GM23338 (cell line): ENCODE measurements around the gene SV2A.

Experiments
- EZH2 ChIP-seq: fragments of 200-600 bp; sonication (generic); IDR thresholded peaks from one replicate; pipeline ENCODE4 v1.8.0; 2017; ENCODE audit warnings: antibody characterized with exemption, mild to moderate bottlenecking, low read depth; ENCODE audit not compliant: unreplicated experiment
- EZH2phosphoT487 ChIP-seq: fragments of 200-600 bp; sonication (generic); IDR thresholded peaks from one replicate; pipeline ENCODE4 v1.8.1; 2018; ENCODE audit warnings: antibody characterized with exemption; ENCODE audit not compliant: unreplicated experiment
- NANOG ChIP-seq: IDR thresholded peaks from 2 replicates; pipeline ENCODE4 v1.6.1; 2016; ENCODE audit warnings: antibody characterized with exemption, borderline replicate concordance
- POLR2AphosphoS5 ChIP-seq: IDR thresholded peaks from 2 replicates; pipeline ENCODE4 v1.6.1; 2016; ENCODE audit warnings: antibody characterized with exemption, low read depth
- ZNF114 ChIP-seq: fragments of 250-450 bp; sonication (Bioruptor Pico); IDR thresholded peaks from 2 replicates; pipeline ENCODE4 v1.5.0; 2020; ENCODE audit warnings: mild to moderate bottlenecking, moderate library complexity
- TF ChIP-seq, protein P1 (sequence below), 2 experiments: fragments of 200-600 bp in 1 of 2; sonication (generic) in 1 of 2; conservative IDR thresholded peaks; 2 replicates each; pipeline versions ENCODE4 v1.5.1 to v1.6.1; 2016 to 2017; ENCODE audit warnings: antibody characterized with exemption in 2 of 2, low read depth in 2 of 2, mild to moderate bottlenecking in 2 of 2, moderate library complexity in 1 of 2
- TF ChIP-seq, protein P2 (sequence below): IDR thresholded peaks from one replicate; pipeline ENCODE4 v1.6.1; 2018; ENCODE audit warnings: antibody characterized with exemption; ENCODE audit not compliant: unreplicated experiment

DNA sequence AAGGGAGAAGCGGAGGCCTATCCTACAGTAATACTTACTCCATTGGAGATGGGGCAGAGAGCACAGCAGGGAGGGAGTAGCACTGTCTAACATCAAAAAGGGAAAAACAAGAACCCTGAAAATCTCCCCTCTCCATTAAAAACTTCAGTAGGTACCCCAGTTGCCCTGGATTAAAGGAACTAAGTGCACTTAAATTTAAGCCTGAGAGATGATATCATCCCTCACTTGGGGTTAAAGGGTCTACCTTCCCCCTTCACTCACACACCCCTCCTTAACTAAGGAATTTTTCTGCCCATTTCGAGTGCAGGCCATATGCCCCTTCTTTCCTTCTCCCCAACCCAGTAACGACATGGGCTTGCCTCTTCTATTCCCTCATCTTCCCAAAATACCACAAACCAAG, 22.8 kb upstream of the SV2A start:
- TF ChIP-seq EZH2, result no peak
- TF ChIP-seq EZH2phosphoT487, result no peak
- TF ChIP-seq, protein P1, sequence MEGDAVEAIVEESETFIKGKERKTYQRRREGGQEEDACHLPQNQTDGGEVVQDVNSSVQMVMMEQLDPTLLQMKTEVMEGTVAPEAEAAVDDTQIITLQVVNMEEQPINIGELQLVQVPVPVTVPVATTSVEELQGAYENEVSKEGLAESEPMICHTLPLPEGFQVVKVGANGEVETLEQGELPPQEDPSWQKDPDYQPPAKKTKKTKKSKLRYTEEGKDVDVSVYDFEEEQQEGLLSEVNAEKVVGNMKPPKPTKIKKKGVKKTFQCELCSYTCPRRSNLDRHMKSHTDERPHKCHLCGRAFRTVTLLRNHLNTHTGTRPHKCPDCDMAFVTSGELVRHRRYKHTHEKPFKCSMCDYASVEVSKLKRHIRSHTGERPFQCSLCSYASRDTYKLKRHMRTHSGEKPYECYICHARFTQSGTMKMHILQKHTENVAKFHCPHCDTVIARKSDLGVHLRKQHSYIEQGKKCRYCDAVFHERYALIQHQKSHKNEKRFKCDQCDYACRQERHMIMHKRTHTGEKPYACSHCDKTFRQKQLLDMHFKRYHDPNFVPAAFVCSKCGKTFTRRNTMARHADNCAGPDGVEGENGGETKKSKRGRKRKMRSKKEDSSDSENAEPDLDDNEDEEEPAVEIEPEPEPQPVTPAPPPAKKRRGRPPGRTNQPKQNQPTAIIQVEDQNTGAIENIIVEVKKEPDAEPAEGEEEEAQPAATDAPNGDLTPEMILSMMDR (conservative IDR thresholded peaks at IDR 0.05; ENCODE audit: low read depth in 2 of 2), result no peak
- TF ChIP-seq POLR2AphosphoS5, result no peak
- no peak for TF ChIP-seq ZNF114 (CRISPR knock-in tag)
- TF ChIP-seq, protein P2, sequence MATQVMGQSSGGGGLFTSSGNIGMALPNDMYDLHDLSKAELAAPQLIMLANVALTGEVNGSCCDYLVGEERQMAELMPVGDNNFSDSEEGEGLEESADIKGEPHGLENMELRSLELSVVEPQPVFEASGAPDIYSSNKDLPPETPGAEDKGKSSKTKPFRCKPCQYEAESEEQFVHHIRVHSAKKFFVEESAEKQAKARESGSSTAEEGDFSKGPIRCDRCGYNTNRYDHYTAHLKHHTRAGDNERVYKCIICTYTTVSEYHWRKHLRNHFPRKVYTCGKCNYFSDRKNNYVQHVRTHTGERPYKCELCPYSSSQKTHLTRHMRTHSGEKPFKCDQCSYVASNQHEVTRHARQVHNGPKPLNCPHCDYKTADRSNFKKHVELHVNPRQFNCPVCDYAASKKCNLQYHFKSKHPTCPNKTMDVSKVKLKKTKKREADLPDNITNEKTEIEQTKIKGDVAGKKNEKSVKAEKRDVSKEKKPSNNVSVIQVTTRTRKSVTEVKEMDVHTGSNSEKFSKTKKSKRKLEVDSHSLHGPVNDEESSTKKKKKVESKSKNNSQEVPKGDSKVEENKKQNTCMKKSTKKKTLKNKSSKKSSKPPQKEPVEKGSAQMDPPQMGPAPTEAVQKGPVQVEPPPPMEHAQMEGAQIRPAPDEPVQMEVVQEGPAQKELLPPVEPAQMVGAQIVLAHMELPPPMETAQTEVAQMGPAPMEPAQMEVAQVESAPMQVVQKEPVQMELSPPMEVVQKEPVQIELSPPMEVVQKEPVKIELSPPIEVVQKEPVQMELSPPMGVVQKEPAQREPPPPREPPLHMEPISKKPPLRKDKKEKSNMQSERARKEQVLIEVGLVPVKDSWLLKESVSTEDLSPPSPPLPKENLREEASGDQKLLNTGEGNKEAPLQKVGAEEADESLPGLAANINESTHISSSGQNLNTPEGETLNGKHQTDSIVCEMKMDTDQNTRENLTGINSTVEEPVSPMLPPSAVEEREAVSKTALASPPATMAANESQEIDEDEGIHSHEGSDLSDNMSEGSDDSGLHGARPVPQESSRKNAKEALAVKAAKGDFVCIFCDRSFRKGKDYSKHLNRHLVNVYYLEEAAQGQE, result no peak
- TF ChIP-seq NANOG, result no peak
